ENCODE measurements around the gene NOL4L. TPM values are rescaled to one million over a fixed set of nuclear protein-coding genes. Genes with fewer than 3 reads are reported as not detected.
"Not testable (repeated sequence)": the region's sequence is repeated elsewhere in the genome, so short reads cannot be mapped to it uniquely, and the experiment has no call there.

The NOL4L gene
- polyA plus RNA-seq, 2 of the 4 experiments (the other 2 are of a cell fraction): 9.5 to 11.8 TPM

DNA sequence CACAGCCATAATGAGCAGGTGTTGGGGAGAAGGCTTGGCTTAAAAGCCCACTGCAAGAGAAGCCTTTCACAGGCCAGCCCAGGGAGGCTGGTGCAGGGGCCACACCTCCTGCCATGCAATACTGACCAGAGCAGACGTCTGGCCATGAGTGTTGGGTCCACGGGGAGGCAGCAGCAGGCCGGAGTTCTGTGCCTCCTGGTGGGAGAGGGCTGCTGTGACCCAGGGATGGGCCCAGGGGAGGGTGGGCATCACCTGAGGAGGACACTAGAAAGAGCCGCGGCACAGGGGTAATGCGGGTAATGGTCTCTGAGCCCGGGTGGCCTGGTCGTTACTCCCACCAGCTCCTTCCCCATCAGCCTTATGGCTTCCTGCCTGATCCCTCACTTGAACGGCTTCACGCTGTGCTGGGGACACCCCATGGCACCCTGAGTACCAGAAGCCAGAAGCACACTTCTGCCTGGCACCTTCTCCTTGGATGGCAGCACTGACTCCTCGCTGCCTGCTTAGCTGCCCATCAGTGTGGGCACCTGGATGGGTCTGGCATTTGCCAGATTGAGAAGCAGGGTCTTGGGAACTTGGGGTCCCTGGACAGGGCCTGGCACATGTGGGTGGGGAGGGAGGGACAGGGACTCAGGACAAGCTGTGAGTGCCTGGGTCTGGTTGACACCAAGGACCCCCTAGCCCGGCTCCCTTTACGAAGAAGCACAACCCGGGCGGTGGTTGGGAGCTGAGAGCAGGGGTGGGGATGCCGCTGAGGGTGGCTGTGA lies 118.2 kb downstream of the NOL4L start:
- no peak for DNase-seq (ENCODE audit: low read depth in 1 of 2, low spot score in 1 of 2)
- POLR2A ChIA-PET: interaction anchor here (1.3 kb wide), 1 partner anchor 9 kb away, joined by 3 read pairs; no protein-coding TSS in a partner anchor
- no peak for FAIRE-seq
- CTCF ChIA-PET: interaction anchor here (0.7 to 3.1 kb wide), 4 partner anchors 9 to 54 kb away, joined by 3 to 33 read pairs (median 4); no protein-coding TSS in a partner anchor
- 84% methylated on average over 14 of the region's 16 CpGs for WGBS (ENCODE audit: missing lambda C conversion rate)
- H3K27ac ChIP-seq: peak overlapping the region; percentile 78 to 84
- no peak for ATAC-seq
- peaks cover 62% of the 10 kb centered on the region for H3K4me1 ChIP-seq
- H3K4me2 ChIP-seq: peak overlapping the region; percentile 53; the same call in 2 of the 3 replicates
- H3K9me3 ChIP-seq: no peaks in the 10 kb centered on the region
- no peak for TF ChIP-seq CEBPB (IDR thresholded peaks at IDR 0.05)
- TF ChIP-seq, protein P1, sequence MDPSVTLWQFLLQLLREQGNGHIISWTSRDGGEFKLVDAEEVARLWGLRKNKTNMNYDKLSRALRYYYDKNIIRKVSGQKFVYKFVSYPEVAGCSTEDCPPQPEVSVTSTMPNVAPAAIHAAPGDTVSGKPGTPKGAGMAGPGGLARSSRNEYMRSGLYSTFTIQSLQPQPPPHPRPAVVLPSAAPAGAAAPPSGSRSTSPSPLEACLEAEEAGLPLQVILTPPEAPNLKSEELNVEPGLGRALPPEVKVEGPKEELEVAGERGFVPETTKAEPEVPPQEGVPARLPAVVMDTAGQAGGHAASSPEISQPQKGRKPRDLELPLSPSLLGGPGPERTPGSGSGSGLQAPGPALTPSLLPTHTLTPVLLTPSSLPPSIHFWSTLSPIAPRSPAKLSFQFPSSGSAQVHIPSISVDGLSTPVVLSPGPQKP (IDR thresholded peaks at IDR 0.05; ENCODE audit: low read depth, low read length): no peak
- H3K4me3 ChIP-seq: no peak overlapping the region

DNA sequence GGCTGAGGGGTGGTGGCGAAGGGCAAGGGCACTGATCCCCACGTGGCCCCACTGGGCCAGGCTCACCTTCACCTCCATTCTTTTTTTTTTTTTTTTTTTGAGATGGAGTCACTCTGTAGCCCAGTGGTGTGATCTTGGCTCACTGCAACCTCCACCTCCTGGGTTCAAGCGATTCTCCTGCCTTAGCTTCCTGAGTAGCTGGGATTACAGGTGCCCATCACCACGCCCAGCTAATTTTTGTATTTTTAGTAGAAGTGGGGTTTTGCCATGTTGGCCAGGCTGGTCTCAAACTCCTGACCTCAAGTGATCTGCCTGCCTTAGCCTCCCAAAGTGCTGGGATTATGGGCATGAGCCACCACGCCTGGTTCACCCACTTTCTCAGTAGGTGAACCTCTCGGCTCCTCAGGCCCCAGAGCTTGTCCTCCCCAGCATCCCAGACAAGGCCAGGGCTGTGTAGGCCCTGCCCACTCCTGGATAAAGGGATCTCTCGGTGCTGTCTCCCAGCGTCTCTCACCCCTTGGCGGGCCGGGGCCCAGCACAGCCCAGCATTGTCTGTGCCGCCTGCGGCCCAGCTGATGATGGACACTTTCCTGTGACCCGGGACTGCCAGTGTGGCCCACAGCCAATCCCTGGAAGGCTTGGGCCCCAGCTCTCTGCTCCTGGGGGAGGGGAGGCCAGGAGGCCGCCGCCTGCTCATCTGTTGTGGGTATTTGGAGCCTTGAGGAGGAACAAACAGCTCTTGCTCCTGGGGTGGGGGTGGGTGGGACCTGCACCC lies 119.0 kb downstream of the NOL4L start:
- POLR2A ChIA-PET: interaction anchor here (1.3 kb wide), 1 partner anchor 10 kb away, joined by 3 read pairs; no protein-coding TSS in a partner anchor

DNA sequence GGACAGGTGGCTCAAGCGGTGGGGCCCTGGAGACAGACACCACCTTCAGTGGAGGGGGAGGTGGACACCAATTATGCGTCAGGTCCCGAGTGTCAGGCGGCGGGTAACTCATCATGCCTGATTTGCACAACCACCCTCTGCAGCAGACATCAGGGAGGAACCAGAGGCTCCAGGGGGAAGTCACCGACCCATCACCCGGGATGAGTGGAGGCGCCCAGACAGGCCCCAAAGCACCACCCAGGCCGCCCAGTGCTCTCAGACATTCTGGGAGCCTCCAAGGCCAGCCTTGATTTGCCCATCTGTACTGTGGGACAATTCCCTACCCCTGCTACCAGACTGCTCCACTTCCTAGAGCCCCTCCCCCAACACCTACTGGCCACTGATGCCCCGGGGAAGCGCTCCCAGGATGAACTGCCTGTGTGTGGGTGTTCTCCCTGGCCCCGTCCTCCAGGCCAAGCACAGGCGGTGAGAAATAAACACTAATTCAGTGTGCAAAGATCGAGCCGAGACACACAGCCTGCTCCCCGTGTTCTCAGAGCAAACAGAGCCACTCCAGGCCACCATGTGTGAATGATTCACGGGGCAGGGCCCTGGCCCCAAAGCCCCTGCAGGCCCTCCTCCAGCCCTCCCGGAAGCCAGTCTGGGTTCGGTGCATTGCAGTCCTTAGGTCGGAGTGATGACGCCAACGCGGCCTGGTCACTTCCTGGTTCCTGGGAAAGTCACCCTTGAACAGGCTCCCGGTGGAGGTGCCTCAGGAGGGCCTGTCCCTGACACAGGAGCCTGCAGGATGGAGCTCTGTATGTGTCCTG lies 119.8 kb downstream of the NOL4L start:
- FAIRE-seq (no peak), ATAC-seq (peak; percentile 64 to 75), DNase-seq (ENCODE audit: low read depth in 1 of 2, low spot score in 1 of 2) (peak; percentile 53 to 88)
- Histone ChIP-seq H3K4me2 (peak overlapping the region; percentile 53), H3K27ac (peak overlapping the region; percentile 78 to 84), H3K4me1 (peaks cover 57% of the 10 kb centered on the region), H3K9me3 (no peaks in the 10 kb centered on the region), H3K4me3 (no peak overlapping the region)
- no peak for TF ChIP-seq JUNB (IDR thresholded peaks at IDR 0.05)
- no peak for TF ChIP-seq FOSL2 (IDR thresholded peaks at IDR 0.05)
- peak; percentile 67 for TF ChIP-seq FOSL2 (CRISPR knock-in tag; IDR thresholded peaks at IDR 0.05)
- TF ChIP-seq HEYL (CRISPR knock-in tag; IDR thresholded peaks at IDR 0.05): peak; percentile 15; the same call in 1 of the 2 replicates
- no peak for TF ChIP-seq MAFK (IDR thresholded peaks at IDR 0.05; ENCODE audit: partially characterized antibody)
- TF ChIP-seq, protein P2, sequence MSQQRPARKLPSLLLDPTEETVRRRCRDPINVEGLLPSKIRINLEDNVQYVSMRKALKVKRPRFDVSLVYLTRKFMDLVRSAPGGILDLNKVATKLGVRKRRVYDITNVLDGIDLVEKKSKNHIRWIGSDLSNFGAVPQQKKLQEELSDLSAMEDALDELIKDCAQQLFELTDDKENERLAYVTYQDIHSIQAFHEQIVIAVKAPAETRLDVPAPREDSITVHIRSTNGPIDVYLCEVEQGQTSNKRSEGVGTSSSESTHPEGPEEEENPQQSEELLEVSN (IDR thresholded peaks at IDR 0.05; ENCODE audit: borderline replicate concordance, low read depth): no peak
- no peak for TF ChIP-seq HDAC2 (IDR thresholded peaks at IDR 0.05)
- TF ChIP-seq, protein P1 (IDR thresholded peaks at IDR 0.05; ENCODE audit: low read depth, low read length): no peak
- peak in 1 of 2 experiments; percentile 28; a peak in 1 of 5 replicates for TF ChIP-seq JUN (IDR thresholded peaks at IDR 0.05)
- TF ChIP-seq MYC (IDR thresholded peaks at IDR 0.05; ENCODE audit: borderline replicate concordance, low read length): peak; percentile 39; the same call in 1 of the 2 replicates
- ChIA-PET CTCF (interaction anchor here (1.3 to 3.1 kb wide), 2 partner anchors 8 to 10 kb away, joined by 3 to 33 read pairs; no protein-coding TSS in a partner anchor), POLR2A (interaction anchor here (1.3 kb wide), 1 partner anchor 10 kb away, joined by 3 read pairs; no protein-coding TSS in a partner anchor)
- 52% methylated on average over 24 of the region's 24 CpGs for WGBS (ENCODE audit: missing lambda C conversion rate)

More for the DNA sequence above, 119.0 kb downstream of the NOL4L start:
- Histone ChIP-seq H3K4me2 (peak overlapping the region; percentile 53), H3K4me1 (peaks cover 62% of the 10 kb centered on the region), H3K27ac (peak overlapping the region; percentile 78 to 84)
- H3K9me3 ChIP-seq; H3K4me3 ChIP-seq; DNase-seq (ENCODE audit: low read depth in 1 of 2, low spot score in 1 of 2); ATAC-seq; FAIRE-seq: not testable (repeated sequence)
- WGBS (ENCODE audit: missing lambda C conversion rate): 89% methylated on average over 10 of the region's 15 CpGs
- CTCF ChIA-PET: interaction anchor here (1.3 to 3.1 kb wide), 3 partner anchors 9 to 55 kb away, joined by 3 to 33 read pairs (median 4); no protein-coding TSS in a partner anchor
